ENCODE measurements around the gene VPS13A. TPM values are rescaled to one million over a fixed set of nuclear protein-coding genes. Genes with fewer than 3 reads are reported as not detected.

The VPS13A gene
- total RNA-seq, 4 donors from 2014 or later, result 22.5 to 58.9 (median 39.0) TPM

GRCh38 chr9:77276799-77277198 is 99.5 kb downstream of the VPS13A start:
- H3K9me3 ChIP-seq, result no peaks in the 10 kb centered on the region
- H3K27ac ChIP-seq, result no peak overlapping the region
- intact Hi-C loops (cut with DNase I; ENCODE audit: low total_unique reads), result no loop called here
- no peak overlapping the region for H3K4me3 ChIP-seq
- H3K27me3 ChIP-seq, result no peaks in the 10 kb centered on the region
- DNase-seq, result no peak
- H3K4me1 ChIP-seq, result no peaks in the 10 kb centered on the region
- TF ChIP-seq CTCF (IDR thresholded peaks at IDR 0.05) (no peak), POLR2A (IDR thresholded peaks at IDR 0.05) (no peak)
- no peaks in the 10 kb centered on the region for H3K36me3 ChIP-seq

GRCh38 chr9:77277719-77278118 is 100.4 kb downstream of the VPS13A start:
- no peaks in the 10 kb centered on the region for H3K9me3 ChIP-seq
- no peaks in the 10 kb centered on the region for H3K36me3 ChIP-seq
- no peak for DNase-seq
- H3K27ac ChIP-seq, result no peak overlapping the region
- TF ChIP-seq POLR2A (IDR thresholded peaks at IDR 0.05) (no peak), CTCF (IDR thresholded peaks at IDR 0.05) (no peak)
- no peaks in the 10 kb centered on the region for H3K4me1 ChIP-seq
- no peak overlapping the region for H3K4me3 ChIP-seq
- H3K27me3 ChIP-seq, result no peaks in the 10 kb centered on the region
- intact Hi-C loops (cut with DNase I; ENCODE audit: low total_unique reads), result no loop called here

- H3K4me1 ChIP-seq, result no peaks in the 10 kb centered on the region
- DNase-seq, result no peak
- no peaks in the 10 kb centered on the region for H3K36me3 ChIP-seq
- H3K4me3 ChIP-seq, result no peak overlapping the region
- H3K27me3 ChIP-seq, result no peaks in the 10 kb centered on the region
- peaks cover 0 to 3% of the 10 kb centered on the region in 2 donors for H3K9me3 ChIP-seq
- TF ChIP-seq POLR2A (IDR thresholded peaks at IDR 0.05) (no peak), CTCF (IDR thresholded peaks at IDR 0.05) (no peak)
- H3K27ac ChIP-seq, result no peak overlapping the region
- intact Hi-C loops (cut with DNase I; ENCODE audit: low total_unique reads), result no loop called here
These were observed 106.7 kb downstream of the VPS13A start for GRCh38 chr9:77283991-77284390.

- no peaks in the 10 kb centered on the region for H3K27me3 ChIP-seq
- TF ChIP-seq POLR2A (IDR thresholded peaks at IDR 0.05) (no peak), CTCF (IDR thresholded peaks at IDR 0.05) (no peak)
- H3K4me3 ChIP-seq, result no peak overlapping the region
- no peak overlapping the region for H3K27ac ChIP-seq
- no peaks in the 10 kb centered on the region for H3K4me1 ChIP-seq
- intact Hi-C loops (cut with DNase I; ENCODE audit: low total_unique reads), result no loop called here
- H3K36me3 ChIP-seq, result no peaks in the 10 kb centered on the region
- no peak for DNase-seq
- H3K9me3 ChIP-seq, result peaks cover 0 to 3% of the 10 kb centered on the region in 2 donors
These were observed 107.3 kb downstream of the VPS13A start for GRCh38 chr9:77284616-77285015.

- intact Hi-C loops (cut with DNase I; ENCODE audit: low total_unique reads), result no loop called here
- Histone ChIP-seq H3K36me3 (no peaks in the 10 kb centered on the region), H3K4me3 (no peak overlapping the region), H3K9me3 (peaks cover 0 to 3% of the 10 kb centered on the region in 2 donors), H3K27me3 (no peaks in the 10 kb centered on the region), H3K4me1 (no peaks in the 10 kb centered on the region), H3K27ac (no peak overlapping the region)
- TF ChIP-seq POLR2A (IDR thresholded peaks at IDR 0.05) (no peak), CTCF (IDR thresholded peaks at IDR 0.05) (no peak)
- no peak for DNase-seq
These were observed 113.0 kb downstream of the VPS13A start for GRCh38 chr9:77290373-77290772.

Measured in uterus (tissue), 4 donors.